Activated CD4-positive, alpha-beta T cell treated with anti-CD3 and anti-CD28 coated beads, Interleukin-10, Interleukin-2, amounts not matched to agents 100 ng/mL and 50 ng/mL, durations not matched to agents 16 hours and 8 hours (primary cell): ENCODE results near the gene USP6NL.

Experiments
- DNase-seq: peaks from one replicate; pipeline ENCODE4 v3.0.0-alpha.2; 2020

USP6NL gene

GRCh38 chr10:11548065-11548767 is 63.2 kb downstream of the USP6NL start:
- DNase-seq, result no peak

GRCh38 chr10:11546581-11546980 is 64.9 kb downstream of the USP6NL start:
- DNase-seq, result no peak

DNA sequence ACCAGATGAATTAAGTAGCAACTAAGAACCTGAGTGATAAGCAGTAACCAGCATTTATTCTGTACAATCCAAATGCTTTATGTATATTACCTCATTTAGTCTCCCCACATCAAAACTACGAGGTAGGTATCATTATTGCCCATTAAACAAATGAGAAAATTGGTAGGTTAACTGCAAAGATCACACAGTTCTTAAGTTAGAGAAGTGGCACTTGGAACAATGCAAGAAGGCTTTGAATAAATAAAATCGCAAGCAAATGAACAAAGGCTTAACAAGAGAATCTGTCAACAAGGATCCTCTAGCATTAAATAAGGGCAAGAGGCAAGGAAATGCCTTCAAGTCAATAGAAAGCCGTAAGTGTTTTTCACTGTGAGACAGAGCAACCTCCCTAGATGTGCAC is 70.2 kb downstream of the USP6NL start:
- DNase-seq, result no peak

DNA sequence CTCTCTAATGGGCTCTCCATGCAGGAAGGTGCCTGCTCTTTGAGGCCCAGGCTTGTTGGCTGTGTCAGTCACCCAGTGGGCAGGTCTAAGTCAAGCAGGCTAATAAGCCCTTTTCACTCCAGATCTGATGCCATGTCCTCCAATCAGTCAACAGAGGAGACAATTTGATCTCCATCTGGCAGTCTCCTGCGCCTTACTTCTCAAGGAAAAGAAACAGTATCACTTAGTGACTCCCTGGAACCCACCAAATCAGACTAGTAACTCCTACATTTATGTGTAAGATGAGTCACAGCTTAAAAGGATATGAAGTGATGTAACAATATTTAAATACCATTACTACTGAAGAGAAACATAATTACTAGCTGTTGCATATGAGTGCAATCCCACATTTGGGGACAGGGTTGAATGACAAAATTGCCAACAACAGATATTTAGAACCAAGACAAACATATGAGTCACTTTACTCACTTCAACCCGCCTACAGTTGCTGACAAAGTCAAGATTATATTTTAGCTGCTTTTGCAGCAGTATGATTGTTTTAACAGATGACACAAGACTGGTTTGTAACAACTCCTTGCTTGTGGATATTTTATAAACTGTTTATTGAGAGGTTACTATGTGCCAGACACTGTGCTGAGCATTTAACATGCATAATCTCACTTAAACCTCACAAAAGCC is 72.1 kb downstream of the USP6NL start:
- DNase-seq, result peak; percentile 25

DNA sequence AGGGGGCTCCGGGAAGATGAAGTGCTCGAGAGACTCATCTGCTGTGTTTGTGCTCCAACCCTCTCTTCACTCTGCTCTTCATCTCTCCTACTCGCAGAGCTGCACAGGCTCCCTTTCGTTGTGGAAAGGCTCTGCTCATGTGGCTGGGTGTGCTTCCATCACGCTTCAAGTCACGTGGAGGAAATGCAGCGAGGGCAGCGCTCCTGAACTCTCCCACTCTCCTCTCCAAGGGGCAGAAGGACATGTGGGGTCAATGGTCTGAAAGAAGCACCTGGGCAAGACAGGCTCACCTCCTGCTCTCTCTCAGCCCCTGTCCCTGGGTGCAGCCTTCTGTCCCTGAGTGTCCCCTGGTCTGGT is 72.6 kb downstream of the USP6NL start:
- DNase-seq, result no peak

DNA sequence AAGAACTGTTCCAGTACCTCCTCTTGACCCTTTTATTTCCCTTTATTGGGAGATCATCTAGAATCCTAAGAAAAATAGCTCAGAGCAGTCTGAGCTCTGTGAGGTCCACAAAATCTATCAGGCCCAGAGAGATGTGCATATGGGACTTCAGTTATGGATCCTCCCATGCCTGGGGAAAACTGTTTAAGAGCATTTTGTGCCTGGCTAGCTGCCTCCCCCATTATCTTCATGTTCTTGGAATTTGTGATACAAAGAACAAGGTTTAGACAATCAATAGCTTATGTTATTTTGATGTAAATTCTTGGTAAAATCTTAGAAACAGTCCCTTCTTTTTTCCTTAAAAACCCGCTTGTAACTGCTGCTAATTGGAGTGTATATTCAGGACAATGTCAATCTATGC is 75.2 kb downstream of the USP6NL start:
- no peak for DNase-seq

- DNase-seq, result no peak
Observed at GRCh38 chr10:11535346-11535959, 76.0 kb downstream of the USP6NL start.

- DNase-seq, result no peak
Observed at GRCh38 chr10:11533328-11533781, 78.1 kb downstream of the USP6NL start.

DNA sequence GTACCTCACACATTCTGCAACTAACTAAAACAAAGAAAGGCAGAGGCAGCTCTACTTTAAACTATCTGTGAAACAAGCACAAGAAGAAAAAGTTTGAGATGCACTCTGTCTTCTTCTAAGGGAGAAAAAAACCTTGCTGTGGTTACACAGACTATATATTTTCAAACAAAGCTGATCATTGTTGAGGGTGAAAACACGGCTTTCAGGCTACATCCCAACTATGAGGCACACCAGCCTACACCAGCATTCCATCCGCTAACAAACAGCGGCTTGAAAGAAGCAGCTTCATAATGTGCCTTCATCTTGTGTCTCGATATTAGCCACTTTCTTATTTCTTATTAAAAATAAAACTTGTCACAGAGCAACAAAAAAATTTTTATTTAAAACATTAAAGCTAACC is 79.1 kb downstream of the USP6NL start:
- DNase-seq, result no peak

DNA sequence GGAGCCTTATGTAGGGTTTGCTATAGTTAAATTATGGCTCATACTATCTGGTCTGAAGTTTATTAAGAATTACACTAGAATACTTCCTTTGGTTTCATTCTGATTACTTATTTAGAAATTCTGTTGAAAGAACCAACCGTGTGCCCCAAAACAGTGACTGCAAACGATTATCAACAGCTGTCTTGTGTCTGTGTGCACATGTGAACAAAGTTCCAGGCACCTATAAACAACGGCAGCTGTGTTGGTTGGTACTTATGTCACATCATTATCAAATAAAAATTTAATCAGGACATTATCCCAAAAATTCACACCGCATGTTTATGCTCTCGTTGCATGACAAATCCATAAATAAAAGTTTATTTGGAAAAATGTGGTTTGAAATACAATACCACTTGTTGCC is 80.6 kb downstream of the USP6NL start:
- no peak for DNase-seq

GRCh38 chr10:11529276-11529903 is 82.1 kb downstream of the USP6NL start:
- no peak for DNase-seq

DNA sequence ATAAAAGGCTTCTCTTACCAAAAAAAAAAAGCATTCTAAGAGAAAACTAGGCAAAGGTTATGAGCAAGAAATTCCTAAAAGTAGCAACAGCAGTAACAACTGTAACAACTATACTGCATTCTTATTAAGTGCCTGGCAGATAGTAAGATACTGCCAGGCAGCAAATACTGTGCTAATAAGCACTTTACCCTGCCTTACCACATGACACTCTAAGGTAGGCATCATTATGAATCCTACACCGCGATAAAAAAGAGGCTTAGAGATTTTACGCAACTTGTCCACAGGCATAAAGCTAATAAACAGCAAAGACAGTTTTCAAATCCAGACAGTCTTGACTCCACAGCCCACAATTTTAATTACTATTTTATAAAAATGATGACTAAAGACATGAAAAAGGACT is 83.2 kb downstream of the USP6NL start:
- no peak for DNase-seq

DNA sequence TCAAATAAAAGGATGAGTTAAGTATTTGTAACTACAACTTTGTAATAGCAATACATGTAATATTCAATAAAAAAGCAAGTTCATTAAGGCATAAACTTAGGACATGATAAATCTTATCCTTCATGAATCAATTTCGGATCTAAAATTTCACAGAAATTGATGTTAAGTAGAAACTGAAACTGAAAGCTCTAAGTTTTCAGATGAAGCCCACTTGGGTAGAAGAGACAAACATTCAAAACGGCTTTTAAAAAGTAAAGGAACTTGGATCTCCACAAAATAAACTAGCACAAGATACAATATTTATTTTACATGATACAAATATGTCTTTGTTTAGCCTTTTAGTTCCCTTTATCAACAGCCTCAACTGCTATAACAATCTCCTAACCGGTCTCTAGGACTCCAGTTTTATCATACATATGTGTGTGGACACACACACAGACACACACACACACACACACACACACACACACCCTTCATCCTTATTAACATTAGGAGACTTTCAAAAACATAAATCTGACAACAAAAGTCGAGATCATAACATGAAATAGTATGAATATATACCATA is 83.7 kb downstream of the USP6NL start:
- DNase-seq, result no peak

DNA sequence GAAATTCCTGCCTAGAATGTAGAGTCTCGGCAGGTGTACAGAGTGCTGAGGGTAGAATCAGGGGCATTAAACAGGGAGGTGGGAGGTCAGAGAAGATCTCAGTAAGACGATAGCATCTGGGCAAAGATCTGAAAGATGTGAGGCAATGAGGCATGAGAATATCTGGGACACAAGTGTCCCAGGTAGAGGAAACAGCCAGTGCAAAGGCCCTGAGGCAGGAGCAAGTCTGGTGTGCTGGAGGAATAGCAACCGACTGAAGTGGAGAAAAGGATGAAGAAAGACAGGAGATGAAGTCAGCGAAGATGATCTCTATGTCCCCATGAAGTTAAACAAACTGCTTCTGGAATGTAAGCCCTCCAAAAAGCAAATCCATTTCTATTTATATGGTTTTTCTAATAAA is 84.4 kb downstream of the USP6NL start:
- DNase-seq, result no peak

DNA sequence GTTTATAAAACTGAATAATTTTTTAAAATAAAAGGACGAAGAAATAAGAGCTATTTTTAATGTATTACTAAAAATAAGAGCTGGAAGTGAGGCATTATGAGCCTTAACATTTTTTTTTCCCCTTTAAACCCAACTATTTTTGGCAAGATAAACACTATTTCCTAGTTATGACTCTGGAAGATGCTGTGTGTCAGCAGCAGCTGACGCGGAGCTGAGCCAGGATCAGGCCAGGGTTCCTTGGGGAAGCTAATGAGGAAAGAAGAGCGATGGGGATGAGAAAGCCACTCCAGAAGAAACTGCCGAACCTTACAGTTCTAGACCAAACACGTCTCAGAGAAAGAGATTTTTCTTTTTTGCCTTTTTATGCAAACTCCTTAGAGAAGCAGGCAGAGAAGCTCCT is 85.9 kb downstream of the USP6NL start:
- no peak for DNase-seq

DNA sequence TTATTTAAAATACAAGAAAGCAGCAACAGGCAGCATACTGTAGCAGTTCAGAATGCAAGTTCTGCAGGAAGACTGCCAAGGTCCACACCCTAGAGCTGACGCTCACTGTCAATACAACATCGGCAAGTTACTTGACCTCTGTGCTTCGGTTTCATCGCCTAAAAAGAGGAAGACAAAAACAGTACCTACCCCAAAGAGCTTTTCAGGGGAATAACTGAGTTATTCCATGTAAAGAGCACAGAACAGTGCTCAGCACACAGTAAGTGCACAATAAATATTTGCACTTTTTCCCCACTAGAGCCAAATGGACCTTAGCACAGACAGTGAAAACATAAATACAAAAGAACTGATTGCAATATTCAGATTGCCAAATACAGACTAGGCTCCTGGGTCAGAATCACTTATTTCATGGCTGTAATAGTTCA is 88.6 kb downstream of the USP6NL start:
- no peak for DNase-seq

- DNase-seq, result no peak
Observed at GRCh38 chr10:11521860-11522259, 89.6 kb downstream of the USP6NL start.

DNA sequence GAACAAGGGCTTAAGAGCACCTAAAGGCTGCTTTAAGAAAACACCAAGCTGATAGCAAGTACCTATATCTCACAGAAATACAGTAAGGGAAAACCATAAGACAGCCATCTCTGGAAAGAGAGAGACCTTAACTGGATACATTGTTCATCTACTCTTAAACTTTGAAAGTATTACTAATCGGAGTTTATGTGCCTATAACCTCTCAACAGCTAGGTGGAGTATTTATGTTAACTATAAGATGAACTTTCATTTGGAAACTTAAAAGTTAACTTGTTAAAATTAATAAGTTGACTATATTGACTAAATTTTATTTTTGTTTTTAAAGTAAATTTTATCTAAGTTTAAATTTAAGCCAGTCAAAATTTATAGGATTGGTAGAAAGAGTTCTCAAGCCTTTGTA is 90.6 kb downstream of the USP6NL start:
- DNase-seq, result no peak

DNA sequence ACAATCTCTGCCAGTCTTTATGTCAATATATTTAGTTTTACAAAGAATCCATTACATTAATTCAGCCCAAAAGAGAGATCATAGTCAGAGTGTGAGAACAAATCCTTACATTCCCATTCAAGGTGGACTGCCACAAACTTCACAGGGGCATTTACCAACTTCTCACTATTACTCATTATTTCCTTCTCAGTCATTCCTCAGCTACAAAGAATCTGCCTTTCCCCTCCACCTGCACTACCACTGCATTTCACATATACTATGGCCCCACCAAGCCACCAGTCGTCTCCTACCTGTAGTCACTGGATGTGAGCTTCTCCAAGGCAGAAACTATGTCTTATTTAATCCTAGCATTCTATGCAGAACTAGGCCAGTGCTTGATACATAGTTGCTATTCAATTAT is 94.3 kb downstream of the USP6NL start:
- peak; percentile 62 for DNase-seq

DNA sequence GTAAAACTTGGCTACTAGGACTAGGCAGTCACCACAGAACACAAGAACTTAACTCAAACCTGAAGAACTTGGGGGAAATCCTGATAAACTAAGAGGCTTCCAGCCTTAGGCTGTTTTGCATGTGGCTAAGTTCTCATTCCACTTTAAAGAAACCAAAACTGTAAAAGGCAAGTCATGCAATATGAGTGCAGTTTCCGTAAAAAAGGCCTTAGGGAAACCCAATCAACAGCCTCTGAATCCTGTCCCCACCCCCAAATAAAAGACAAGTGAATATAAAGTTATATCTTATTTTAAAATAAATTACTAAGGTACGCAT is 95.1 kb downstream of the USP6NL start:
- peak; percentile 67 for DNase-seq

DNA sequence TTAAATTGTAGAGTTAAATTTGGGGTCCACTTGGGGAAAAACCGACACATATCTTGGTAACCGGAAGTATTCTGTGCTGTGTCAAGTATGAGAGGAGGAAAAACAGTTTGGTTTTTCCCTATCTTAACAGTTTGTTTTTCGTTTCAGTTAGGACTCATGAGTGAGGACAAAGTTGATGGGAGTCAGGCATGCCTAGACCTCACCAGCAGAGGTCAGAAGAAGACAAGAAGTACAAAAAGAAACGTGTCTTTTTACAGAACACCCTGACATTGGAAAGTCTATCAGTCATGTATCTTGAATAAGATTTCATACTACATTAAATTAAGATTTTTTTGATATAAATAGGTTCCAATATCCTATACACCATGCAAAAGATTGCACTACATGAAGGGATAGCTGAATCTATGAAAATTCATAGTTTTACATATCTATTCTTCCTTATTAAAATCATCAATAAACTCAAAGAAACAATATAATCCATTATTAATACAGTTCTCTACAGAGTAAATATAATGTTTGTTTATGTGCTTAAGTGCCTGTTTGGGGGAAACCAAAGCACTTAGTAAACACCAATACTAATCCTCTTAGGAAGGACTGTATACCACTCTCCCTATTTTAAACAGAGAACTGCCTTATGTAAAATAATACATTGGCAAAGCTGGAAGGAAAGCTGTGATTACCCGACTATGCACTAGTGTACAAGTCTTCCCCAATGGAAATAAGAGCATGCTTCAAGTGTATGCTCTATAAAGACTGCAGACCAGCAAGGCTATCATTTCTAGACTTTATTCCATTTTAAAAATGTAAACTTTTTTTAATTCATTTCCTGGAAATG is 95.6 kb downstream of the USP6NL start:
- peak; percentile 72 for DNase-seq

DNA sequence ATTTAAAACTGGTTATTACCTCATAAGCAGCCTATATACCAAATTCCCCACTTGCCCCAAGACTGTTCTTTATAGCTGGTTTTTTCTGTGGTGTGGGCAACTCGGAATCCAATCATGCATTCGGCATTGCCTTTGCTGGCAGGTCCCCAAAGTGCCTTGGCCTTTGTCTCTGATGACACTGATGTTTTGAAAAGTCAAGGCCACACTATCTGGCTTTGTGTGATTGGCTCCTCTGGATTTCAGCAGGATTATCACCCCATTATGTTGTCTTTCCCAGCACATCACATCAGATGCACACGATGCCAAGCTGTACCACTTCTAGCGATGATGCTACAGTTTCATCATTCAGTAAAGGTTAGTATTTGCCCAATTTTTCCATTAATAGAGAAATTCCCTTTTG is 97.7 kb downstream of the USP6NL start:
- no peak for DNase-seq

DNA sequence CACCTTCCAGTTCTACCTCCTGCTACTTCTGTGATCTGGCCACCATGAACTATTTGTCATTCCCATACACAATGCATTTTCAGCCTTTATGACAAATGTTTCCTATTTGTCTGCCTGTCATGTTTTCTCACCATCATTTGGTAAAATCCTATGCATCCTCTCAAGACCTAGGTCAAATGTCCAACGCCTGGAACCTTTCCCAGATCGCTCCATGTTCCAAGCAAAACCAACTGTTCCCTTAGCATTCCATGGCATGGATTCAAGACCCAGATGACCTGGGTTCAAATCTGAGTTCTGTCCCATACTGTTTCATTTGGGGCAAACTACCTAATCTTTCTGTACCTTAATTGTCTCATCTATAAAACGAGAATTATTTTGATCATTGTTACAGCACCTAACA is 98.9 kb downstream of the USP6NL start:
- no peak for DNase-seq
